Nephron (organoid): ENCODE results near the gene PHACTR1.
A peak's percentile ranks its signal among the peaks of the same experiment; 100 is the strongest.

Experiments
- H3K27ac Mint-ChIP-seq, 3 experiments: 2 replicates each; pipeline ENCODE4 v1.8.0; 2020; ENCODE audit warnings: mixed read lengths in 3 of 3, mild to moderate bottlenecking in 2 of 3, moderate library complexity in 1 of 3
- H3K27me3 Mint-ChIP-seq: 2 replicates; pipeline ENCODE4 v1.8.0; 2021; ENCODE audit warnings: low read depth, mild to moderate bottlenecking, moderate library complexity, mixed read lengths
- H3K36me3 Mint-ChIP-seq: 2 replicates; pipeline ENCODE4 v1.8.0; 2020; ENCODE audit warnings: low read depth, mixed read lengths
- H3K4me1 Mint-ChIP-seq: 2 replicates; pipeline ENCODE4 v1.8.0; 2020; ENCODE audit warnings: mixed read lengths
- H3K4me3 Mint-ChIP-seq, 3 experiments: 2 replicates each; pipeline ENCODE4 v1.8.0; 2020; ENCODE audit warnings: mild to moderate bottlenecking in 3 of 3, mixed read lengths in 3 of 3, moderate library complexity in 2 of 3
- H3K9me3 Mint-ChIP-seq: 2 replicates; pipeline ENCODE4 v1.8.0; 2020; ENCODE audit warnings: mixed read lengths
- TF ChIP-seq, protein P1 (sequence below), 3 experiments: fragments of 200-600 bp; sonication (generic); IDR thresholded peaks; one replicate each; pipeline ENCODE4 v1.5.0; 2021; ENCODE audit warnings: antibody characterized with exemption in 3 of 3; ENCODE audit not compliant: unreplicated experiment in 3 of 3

Gene PHACTR1

DNA sequence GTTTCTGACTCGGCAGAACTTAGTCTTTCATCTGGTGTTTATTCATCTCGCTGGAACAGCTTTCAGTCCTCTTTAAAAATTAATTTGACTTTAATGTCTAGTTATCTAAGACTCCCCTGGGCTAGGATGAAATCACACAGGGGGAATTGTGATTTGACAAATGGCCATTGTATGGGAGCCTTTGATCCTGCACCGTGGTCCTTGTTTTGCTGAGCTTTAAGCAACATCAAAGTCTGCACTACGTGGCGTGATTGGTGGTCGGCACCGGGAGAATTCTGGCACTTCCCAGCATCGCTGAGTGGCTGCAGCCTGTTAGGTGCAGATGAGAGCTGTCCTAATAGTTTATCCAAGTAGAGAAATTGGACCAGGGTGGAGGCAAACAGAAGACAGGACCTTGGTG lies 464.8 kb downstream of the PHACTR1 start:
- Mint-ChIP-seq H3K4me3 (peak overlapping the region in 2 of 3 experiments; percentile 15 to 43), H3K9me3 (no peaks in the 10 kb centered on the region), H3K27me3 (peaks cover 8% of the 10 kb centered on the region), H3K36me3 (no peaks in the 10 kb centered on the region), H3K4me1 (peaks cover 7% of the 10 kb centered on the region), H3K27ac (peak overlapping the region in 2 of 3 experiments; percentile 57 to 59)
- TF ChIP-seq, protein P1, sequence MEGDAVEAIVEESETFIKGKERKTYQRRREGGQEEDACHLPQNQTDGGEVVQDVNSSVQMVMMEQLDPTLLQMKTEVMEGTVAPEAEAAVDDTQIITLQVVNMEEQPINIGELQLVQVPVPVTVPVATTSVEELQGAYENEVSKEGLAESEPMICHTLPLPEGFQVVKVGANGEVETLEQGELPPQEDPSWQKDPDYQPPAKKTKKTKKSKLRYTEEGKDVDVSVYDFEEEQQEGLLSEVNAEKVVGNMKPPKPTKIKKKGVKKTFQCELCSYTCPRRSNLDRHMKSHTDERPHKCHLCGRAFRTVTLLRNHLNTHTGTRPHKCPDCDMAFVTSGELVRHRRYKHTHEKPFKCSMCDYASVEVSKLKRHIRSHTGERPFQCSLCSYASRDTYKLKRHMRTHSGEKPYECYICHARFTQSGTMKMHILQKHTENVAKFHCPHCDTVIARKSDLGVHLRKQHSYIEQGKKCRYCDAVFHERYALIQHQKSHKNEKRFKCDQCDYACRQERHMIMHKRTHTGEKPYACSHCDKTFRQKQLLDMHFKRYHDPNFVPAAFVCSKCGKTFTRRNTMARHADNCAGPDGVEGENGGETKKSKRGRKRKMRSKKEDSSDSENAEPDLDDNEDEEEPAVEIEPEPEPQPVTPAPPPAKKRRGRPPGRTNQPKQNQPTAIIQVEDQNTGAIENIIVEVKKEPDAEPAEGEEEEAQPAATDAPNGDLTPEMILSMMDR (IDR thresholded peaks at IDR 0.05; ENCODE audit: unreplicated experiment in 3 of 3): no peak

DNA sequence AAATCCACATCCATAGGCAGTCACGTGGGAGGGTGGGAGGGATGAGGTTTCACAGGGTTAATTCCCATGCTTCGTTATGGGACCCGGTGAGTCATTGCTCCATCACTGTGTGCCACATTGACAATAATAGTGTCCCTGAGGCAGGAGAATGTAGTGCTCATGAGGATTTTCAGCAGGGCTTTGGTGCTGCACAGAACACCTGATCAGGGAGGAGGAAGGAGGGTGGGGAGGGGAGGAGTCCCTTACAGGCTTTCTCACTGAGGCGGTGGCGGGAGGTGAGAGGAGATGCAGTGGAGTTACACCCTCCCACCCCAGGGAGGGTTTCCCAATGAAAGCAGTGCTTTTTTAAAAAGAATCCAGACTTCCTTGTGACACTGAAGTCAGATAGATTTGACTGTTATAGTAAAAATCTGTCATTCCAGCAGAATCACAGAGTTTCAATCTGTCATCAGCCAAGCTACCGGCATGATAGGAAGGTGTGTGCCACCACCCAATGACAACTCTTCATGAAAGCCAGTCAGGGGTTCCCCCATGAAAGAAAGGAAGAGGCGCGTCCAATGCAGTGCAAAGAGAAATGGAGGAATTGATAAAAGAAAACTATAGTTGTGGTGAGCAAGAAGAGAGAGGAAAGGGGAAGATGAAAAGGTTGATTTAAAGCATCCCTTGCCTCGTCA lies 467.0 kb downstream of the PHACTR1 start:
- TF ChIP-seq, protein P1 (IDR thresholded peaks at IDR 0.05; ENCODE audit: unreplicated experiment in 3 of 3): no peak
- Mint-ChIP-seq H3K9me3 (no peaks in the 10 kb centered on the region), H3K27me3 (peaks cover 8% of the 10 kb centered on the region), H3K36me3 (no peaks in the 10 kb centered on the region), H3K4me3 (no peak overlapping the region), H3K4me1 (peaks cover 7% of the 10 kb centered on the region), H3K27ac (no peak overlapping the region)

DNA sequence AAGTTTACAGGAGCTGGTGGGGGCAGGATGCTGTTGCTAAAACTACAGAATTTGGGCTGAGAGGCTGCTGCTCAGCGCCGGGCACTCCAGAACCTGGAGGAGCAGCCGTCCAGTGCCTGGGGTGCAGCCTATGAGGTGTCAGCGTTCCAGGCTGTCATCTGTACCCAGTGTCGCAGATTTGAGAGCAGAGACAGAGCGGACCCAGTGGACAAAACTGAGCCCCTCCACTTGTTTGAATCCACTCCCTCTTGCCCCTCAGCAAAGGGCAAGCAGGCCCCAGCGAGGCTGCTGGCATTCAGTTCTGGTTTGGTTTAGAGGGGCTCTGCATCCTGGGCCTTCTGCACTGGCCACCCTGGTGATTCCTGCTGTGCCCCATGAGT lies 467.5 kb downstream of the PHACTR1 start:
- H3K9me3 Mint-ChIP-seq: no peaks in the 10 kb centered on the region
- H3K27me3 Mint-ChIP-seq: peaks cover 8% of the 10 kb centered on the region
- H3K27ac Mint-ChIP-seq: no peak overlapping the region
- peaks cover 7% of the 10 kb centered on the region for H3K4me1 Mint-ChIP-seq
- no peak overlapping the region for H3K4me3 Mint-ChIP-seq
- no peaks in the 10 kb centered on the region for H3K36me3 Mint-ChIP-seq
- TF ChIP-seq, protein P1 (IDR thresholded peaks at IDR 0.05; ENCODE audit: unreplicated experiment in 3 of 3): no peak

DNA sequence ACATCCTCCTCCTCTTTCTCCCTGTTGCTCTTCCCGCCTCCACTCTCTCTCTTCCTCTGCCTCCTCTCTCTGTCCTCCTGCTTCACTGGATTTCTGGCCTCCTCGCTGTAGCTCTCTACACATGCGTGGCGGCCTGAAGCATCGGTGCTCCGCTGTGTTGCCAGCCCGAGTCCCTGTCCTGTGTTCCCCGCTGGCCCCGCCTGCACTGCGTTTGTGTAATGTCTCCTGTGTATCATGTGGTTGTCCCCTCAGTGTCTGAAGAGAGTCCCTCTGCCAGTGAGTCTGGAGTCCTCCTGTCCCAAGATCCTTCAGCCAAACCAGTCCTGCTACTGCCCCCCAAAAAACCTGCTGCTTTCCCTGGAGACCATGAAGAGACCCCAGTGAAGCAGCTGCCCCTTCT lies 468.0 kb downstream of the PHACTR1 start:
- TF ChIP-seq, protein P1 (IDR thresholded peaks at IDR 0.05; ENCODE audit: unreplicated experiment in 3 of 3): no peak
- Mint-ChIP-seq H3K27me3 (peaks cover 8% of the 10 kb centered on the region), H3K4me3 (peak overlapping the region in 1 of 3 experiments; percentile 48), H3K4me1 (peaks cover 7% of the 10 kb centered on the region), H3K9me3 (no peaks in the 10 kb centered on the region), H3K36me3 (no peaks in the 10 kb centered on the region), H3K27ac (no peak overlapping the region)

DNA sequence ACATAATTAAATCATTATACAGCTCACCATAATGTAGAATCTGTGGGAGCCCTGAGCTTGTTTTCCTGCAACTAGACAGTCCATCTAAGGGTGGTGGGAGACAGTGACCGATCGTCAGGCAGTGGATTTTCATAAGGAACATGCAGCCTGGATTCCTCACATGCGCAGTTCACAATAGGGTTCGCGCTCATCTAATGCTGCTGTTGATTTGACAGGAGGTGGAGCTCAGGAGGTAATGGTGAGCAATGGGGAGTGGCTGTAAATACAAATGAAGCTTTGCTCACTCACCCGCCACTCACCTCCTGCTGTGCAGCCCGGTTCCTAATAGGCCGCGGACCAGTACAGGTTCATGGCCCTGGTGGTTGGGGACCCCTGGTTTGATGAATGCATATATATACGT lies 470.3 kb downstream of the PHACTR1 start:
- Mint-ChIP-seq H3K9me3 (no peaks in the 10 kb centered on the region), H3K27ac (no peak overlapping the region), H3K4me3 (no peak overlapping the region), H3K27me3 (peaks cover 8% of the 10 kb centered on the region), H3K36me3 (no peaks in the 10 kb centered on the region), H3K4me1 (no peaks in the 10 kb centered on the region)
- TF ChIP-seq, protein P1 (IDR thresholded peaks at IDR 0.05; ENCODE audit: unreplicated experiment in 3 of 3): no peak

DNA sequence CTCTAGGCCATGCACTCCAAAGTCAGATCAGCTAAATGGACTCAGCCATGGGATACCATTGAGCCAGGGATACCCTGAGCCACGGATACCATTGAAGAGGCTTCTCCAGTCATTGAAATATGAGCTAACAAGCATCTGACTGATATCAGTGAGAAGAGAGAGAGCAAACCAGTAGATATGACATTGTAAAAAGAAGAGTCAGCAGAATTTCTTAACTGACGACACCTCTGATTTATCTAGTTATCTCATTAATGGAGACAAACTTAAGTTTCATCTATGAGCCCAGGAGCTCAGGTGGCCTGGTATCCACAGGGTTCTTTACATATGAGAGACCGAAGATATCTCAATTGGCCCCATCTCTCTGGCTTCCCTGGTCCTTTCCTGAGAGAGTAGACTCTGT lies 471.1 kb downstream of the PHACTR1 start:
- Mint-ChIP-seq H3K27me3 (peaks cover 4% of the 10 kb centered on the region), H3K9me3 (no peaks in the 10 kb centered on the region), H3K4me3 (no peak overlapping the region), H3K4me1 (no peaks in the 10 kb centered on the region), H3K36me3 (no peaks in the 10 kb centered on the region), H3K27ac (no peak overlapping the region)
- TF ChIP-seq, protein P1 (IDR thresholded peaks at IDR 0.05; ENCODE audit: unreplicated experiment in 3 of 3): no peak
